Activated CD8-positive, alpha-beta memory T cell treated with anti-CD3 and anti-CD28 coated beads, Interleukin-2, amount 50 U/mL, for 24 hours (primary cell): Measurements from ENCODE around the gene BCL3.
"Not testable (repeated sequence)": the region's sequence is repeated elsewhere in the genome, so short reads cannot be mapped to it uniquely, and the experiment has no call there.

Experiments used
- DNase-seq: peaks from one replicate; pipeline ENCODE4 v3.0.0-alpha.2; 2020; ENCODE audit errors: extremely low read depth

Gene BCL3

GRCh38 chr19:44748426-44749254, at the start of gene BCL3:
BCL3 (plus strand) TSS chr19:44748708; CDS start chr19:44748791, 83 bp downstream.
- no peak for DNase-seq

- no peak for DNase-seq
These were observed 48.0 kb upstream of the BCL3 start for GRCh38 chr19:44700547-44700946.

- DNase-seq = no peak
These were observed 47.3 kb upstream of the BCL3 start for GRCh38 chr19:44701228-44701627.

- DNase-seq = no peak
These were observed 45.8 kb upstream of the BCL3 start for GRCh38 chr19:44702551-44703176.

GRCh38 chr19:44703336-44704078, 45.0 kb upstream of the BCL3 start:
- DNase-seq = no peak

- DNase-seq = no peak
These were observed 43.5 kb upstream of the BCL3 start for GRCh38 chr19:44704982-44705381.

- DNase-seq = no peak
These were observed 43.0 kb upstream of the BCL3 start for GRCh38 chr19:44705502-44706010.

GRCh38 chr19:44706506-44707236, 41.8 kb upstream of the BCL3 start:
- DNase-seq = no peak

GRCh38 chr19:44707794-44708193, 40.7 kb upstream of the BCL3 start:
- no peak for DNase-seq

- DNase-seq = no peak
These were observed 39.6 kb upstream of the BCL3 start for GRCh38 chr19:44708940-44709339.

- not testable (repeated sequence) for DNase-seq
These were observed 38.9 kb upstream of the BCL3 start for GRCh38 chr19:44709434-44710266.

GRCh38 chr19:44710483-44710882, 38.0 kb upstream of the BCL3 start:
- DNase-seq = no peak

- DNase-seq = no peak
These were observed 35.5 kb upstream of the BCL3 start for GRCh38 chr19:44712864-44713515.

GRCh38 chr19:44714597-44715169, 33.8 kb upstream of the BCL3 start:
- DNase-seq = no peak

- DNase-seq = no peak
These were observed 30.9 kb upstream of the BCL3 start for GRCh38 chr19:44717603-44718002.

- no peak for DNase-seq
These were observed 29.9 kb upstream of the BCL3 start for GRCh38 chr19:44718441-44719261.

GRCh38 chr19:44719262-44719701, 29.2 kb upstream of the BCL3 start:
- no peak for DNase-seq

- not testable (repeated sequence) for DNase-seq
These were observed 28.1 kb upstream of the BCL3 start for GRCh38 chr19:44720396-44720795.

- no peak for DNase-seq
These were observed 27.6 kb upstream of the BCL3 start for GRCh38 chr19:44720945-44721344.
